ENCODE measurements around the gene SLC34A3. TPM values are rescaled to one million over a fixed set of nuclear protein-coding genes. Genes with fewer than 3 reads are reported as not detected.

SLC34A3 gene
- total RNA-seq, 2 experiments from 2014 or later, result not detected

GRCh38 chr9:137200311-137201204 is 30.1 kb upstream of the SLC34A3 start, which contains the start of gene TPRN:
Gene TPRN, minus strand, starts transcription at chr9:137200741. Its CDS starts 30 bp downstream, at chr9:137200711.
- no peaks in the 10 kb centered on the region for H3K9me3 Mint-ChIP-seq (ENCODE audit: low read depth)
- peak within 1 kb of the TSS; percentile 83 for H3K27ac Mint-ChIP-seq
- H3K4me3 Mint-ChIP-seq, result peak within 1 kb of the TSS; percentile 85
- peak; percentile 95 for ATAC-seq
- no peaks in the 10 kb centered on the region for H3K27me3 Mint-ChIP-seq
- peaks cover 3% of the 10 kb centered on the region for H3K36me3 Mint-ChIP-seq
- peak; percentile 100 for DNase-seq
- H3K4me1 Mint-ChIP-seq, result peaks cover 31% of the 10 kb centered on the region
- CTCF ChIA-PET, result interaction anchor here (0.6 to 8.1 kb wide), 12 partner anchors 8 to 154 kb away, joined by 3 to 55 read pairs (median 4); partner anchors contain the start of genes ANAPC2, RNF208, SSNA1 and TUBB4B

GRCh38 chr9:137201205-137201868 is 29.4 kb upstream of the SLC34A3 start:
- no peaks in the 10 kb centered on the region for H3K27me3 Mint-ChIP-seq
- H3K4me3 Mint-ChIP-seq, result peak overlapping the region; percentile 85
- peak overlapping the region; percentile 83 for H3K27ac Mint-ChIP-seq
- H3K4me1 Mint-ChIP-seq, result peaks cover 35% of the 10 kb centered on the region
- DNase-seq (no peak), ATAC-seq (no peak)
- CTCF ChIA-PET, result interaction anchor here (0.6 to 8.1 kb wide), 12 partner anchors 9 to 155 kb away, joined by 3 to 55 read pairs (median 4); partner anchors contain the start of genes ANAPC2, RNF208, SSNA1 and TUBB4B
- H3K36me3 Mint-ChIP-seq, result peaks cover 3% of the 10 kb centered on the region
- no peaks in the 10 kb centered on the region for H3K9me3 Mint-ChIP-seq (ENCODE audit: low read depth)

- Mint-ChIP-seq H3K27ac (no peak overlapping the region), H3K36me3 (peaks cover 10% of the 10 kb centered on the region), H3K4me1 (peaks cover 48% of the 10 kb centered on the region), H3K4me3 (no peak overlapping the region), H3K27me3 (no peaks in the 10 kb centered on the region), H3K9me3 (ENCODE audit: low read depth) (no peaks in the 10 kb centered on the region)
- no peak for ATAC-seq
- DNase-seq, result no peak
- CTCF ChIA-PET, result interaction anchor here (1.1 to 8.1 kb wide), 2 partner anchors 14 to 83 kb away, joined by 4 to 55 read pairs; partner anchors contain the start of genes ANAPC2 and SSNA1
Measured at GRCh38 chr9:137202966-137203365, 27.7 kb upstream of the SLC34A3 start.

GRCh38 chr9:137204731-137205125 is 26.0 kb upstream of the SLC34A3 start:
- H3K27me3 Mint-ChIP-seq, result no peaks in the 10 kb centered on the region
- CTCF ChIA-PET, result interaction anchor here (0.8 to 8.1 kb wide), 9 partner anchors 9 to 77 kb away, joined by 3 to 55 read pairs (median 7); partner anchors contain the start of genes ANAPC2, RNF224, SSNA1 and TUBB4B
- H3K9me3 Mint-ChIP-seq (ENCODE audit: low read depth), result no peaks in the 10 kb centered on the region
- DNase-seq, result no peak
- H3K4me3 Mint-ChIP-seq, result peak overlapping the region; percentile 96
- ATAC-seq, result no peak
- H3K27ac Mint-ChIP-seq, result peak overlapping the region; percentile 94
- H3K4me1 Mint-ChIP-seq, result peaks cover 44% of the 10 kb centered on the region
- peaks cover 14% of the 10 kb centered on the region for H3K36me3 Mint-ChIP-seq

- CTCF ChIA-PET, result interaction anchor here (0.8 to 8.1 kb wide), 10 partner anchors 10 to 78 kb away, joined by 3 to 55 read pairs (median 6); partner anchors contain the start of genes ANAPC2, RNF224, SSNA1 and TUBB4B
- Mint-ChIP-seq H3K9me3 (ENCODE audit: low read depth) (no peaks in the 10 kb centered on the region), H3K36me3 (peaks cover 16% of the 10 kb centered on the region), H3K4me3 (peak within 1 kb of the TSS; percentile 96), H3K27me3 (no peaks in the 10 kb centered on the region), H3K4me1 (peaks cover 44% of the 10 kb centered on the region), H3K27ac (peak within 1 kb of the TSS; percentile 94)
- DNase-seq, result peak; percentile 96
- peak; percentile 67 for ATAC-seq
Measured at GRCh38 chr9:137205126-137206069, 25.3 kb upstream of the SLC34A3 start, which contains the start of the genes NDOR1 and TMEM203. Gene NDOR1, plus strand, starts transcription at chr9:137205700. Its CDS starts 78 bp downstream, at chr9:137205778. Gene TMEM203, minus strand, starts transcription at chr9:137205648. Its CDS starts 234 bp downstream, at chr9:137205414.

GRCh38 chr9:137206602-137207001 is 24.1 kb upstream of the SLC34A3 start:
- ATAC-seq (no peak), DNase-seq (no peak)
- CTCF ChIA-PET, result interaction anchor here (1.0 to 8.1 kb wide), 5 partner anchors 16 to 34 kb away, joined by 4 to 55 read pairs (median 7); partner anchors contain the start of genes ANAPC2, RNF224, SSNA1 and TUBB4B
- Mint-ChIP-seq H3K4me3 (peak overlapping the region; percentile 96), H3K36me3 (peaks cover 17% of the 10 kb centered on the region), H3K27me3 (no peaks in the 10 kb centered on the region), H3K4me1 (peaks cover 38% of the 10 kb centered on the region), H3K9me3 (ENCODE audit: low read depth) (no peaks in the 10 kb centered on the region), H3K27ac (peak overlapping the region; percentile 94)

GRCh38 chr9:137211532-137211931 is 19.2 kb upstream of the SLC34A3 start:
- ATAC-seq (no peak), DNase-seq (no peak)
- Mint-ChIP-seq H3K4me3 (no peak overlapping the region), H3K4me1 (peaks cover 12% of the 10 kb centered on the region), H3K27me3 (no peaks in the 10 kb centered on the region), H3K27ac (no peak overlapping the region), H3K36me3 (peaks cover 14% of the 10 kb centered on the region), H3K9me3 (ENCODE audit: low read depth) (no peaks in the 10 kb centered on the region)
- CTCF ChIA-PET, result interaction anchor here (1.2 to 1.3 kb wide), 2 partner anchors 25 to 34 kb away, joined by 3 read pairs; no protein-coding TSS in a partner anchor

GRCh38 chr9:137212520-137212919 is 18.2 kb upstream of the SLC34A3 start:
- no peaks in the 10 kb centered on the region for H3K9me3 Mint-ChIP-seq (ENCODE audit: low read depth)
- no peaks in the 10 kb centered on the region for H3K27me3 Mint-ChIP-seq
- ATAC-seq, result no peak
- CTCF ChIA-PET, result interaction anchor here (1.2 to 1.3 kb wide), 2 partner anchors 24 to 35 kb away, joined by 3 read pairs; no protein-coding TSS in a partner anchor
- H3K4me3 Mint-ChIP-seq, result no peak overlapping the region
- no peak for DNase-seq
- H3K27ac Mint-ChIP-seq, result no peak overlapping the region
- peaks cover 2% of the 10 kb centered on the region for H3K4me1 Mint-ChIP-seq
- H3K36me3 Mint-ChIP-seq, result peaks cover 9% of the 10 kb centered on the region

GRCh38 chr9:137213160-137214060 is 17.3 kb upstream of the SLC34A3 start:
- Mint-ChIP-seq H3K27ac (no peak overlapping the region), H3K27me3 (no peaks in the 10 kb centered on the region), H3K4me3 (no peak overlapping the region), H3K36me3 (peaks cover 8% of the 10 kb centered on the region), H3K4me1 (no peaks in the 10 kb centered on the region), H3K9me3 (ENCODE audit: low read depth) (no peaks in the 10 kb centered on the region)
- DNase-seq (no peak), ATAC-seq (no peak)
- CTCF ChIA-PET, result interaction anchor here (1.1 kb wide), 1 partner anchor 9 kb away, joined by 4 read pairs; the partner anchor contains the start of gene RNF208

- Mint-ChIP-seq H3K27ac (no peak overlapping the region), H3K4me1 (no peaks in the 10 kb centered on the region), H3K36me3 (peaks cover 4% of the 10 kb centered on the region), H3K27me3 (no peaks in the 10 kb centered on the region), H3K4me3 (no peak overlapping the region), H3K9me3 (ENCODE audit: low read depth) (no peaks in the 10 kb centered on the region)
- ATAC-seq (no peak), DNase-seq (no peak)
- CTCF ChIA-PET, result interaction anchor here (1.1 kb wide), 1 partner anchor 8 kb away, joined by 4 read pairs; the partner anchor contains the start of gene RNF208
Measured at GRCh38 chr9:137214620-137215019, 16.1 kb upstream of the SLC34A3 start.

- DNase-seq, result no peak
- H3K27me3 Mint-ChIP-seq, result no peaks in the 10 kb centered on the region
- no peak overlapping the region for H3K4me3 Mint-ChIP-seq
- ATAC-seq, result no peak
- H3K4me1 Mint-ChIP-seq, result no peaks in the 10 kb centered on the region
- CTCF ChIA-PET, result no interaction called here
- peaks cover 2% of the 10 kb centered on the region for H3K36me3 Mint-ChIP-seq
- no peak overlapping the region for H3K27ac Mint-ChIP-seq
- no peaks in the 10 kb centered on the region for H3K9me3 Mint-ChIP-seq (ENCODE audit: low read depth)
Measured at GRCh38 chr9:137215196-137215986, 15.3 kb upstream of the SLC34A3 start.
